HG03025 (cell line): ENCODE measurements around the gene FOXM1.
A peak's percentile ranks its signal among the peaks of the same experiment; 100 is the strongest.

Source experiments
- ATAC-seq: cut with Tn5 transposase; IDR thresholded peaks from one replicate; pipeline ENCODE4 v1.9.1; 2021; ENCODE audit warnings: mild to moderate bottlenecking, moderate library complexity; ENCODE audit not compliant: unreplicated experiment, low FRiP score

FOXM1 gene, protein sequence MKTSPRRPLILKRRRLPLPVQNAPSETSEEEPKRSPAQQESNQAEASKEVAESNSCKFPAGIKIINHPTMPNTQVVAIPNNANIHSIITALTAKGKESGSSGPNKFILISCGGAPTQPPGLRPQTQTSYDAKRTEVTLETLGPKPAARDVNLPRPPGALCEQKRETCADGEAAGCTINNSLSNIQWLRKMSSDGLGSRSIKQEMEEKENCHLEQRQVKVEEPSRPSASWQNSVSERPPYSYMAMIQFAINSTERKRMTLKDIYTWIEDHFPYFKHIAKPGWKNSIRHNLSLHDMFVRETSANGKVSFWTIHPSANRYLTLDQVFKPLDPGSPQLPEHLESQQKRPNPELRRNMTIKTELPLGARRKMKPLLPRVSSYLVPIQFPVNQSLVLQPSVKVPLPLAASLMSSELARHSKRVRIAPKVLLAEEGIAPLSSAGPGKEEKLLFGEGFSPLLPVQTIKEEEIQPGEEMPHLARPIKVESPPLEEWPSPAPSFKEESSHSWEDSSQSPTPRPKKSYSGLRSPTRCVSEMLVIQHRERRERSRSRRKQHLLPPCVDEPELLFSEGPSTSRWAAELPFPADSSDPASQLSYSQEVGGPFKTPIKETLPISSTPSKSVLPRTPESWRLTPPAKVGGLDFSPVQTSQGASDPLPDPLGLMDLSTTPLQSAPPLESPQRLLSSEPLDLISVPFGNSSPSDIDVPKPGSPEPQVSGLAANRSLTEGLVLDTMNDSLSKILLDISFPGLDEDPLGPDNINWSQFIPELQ

DNA sequence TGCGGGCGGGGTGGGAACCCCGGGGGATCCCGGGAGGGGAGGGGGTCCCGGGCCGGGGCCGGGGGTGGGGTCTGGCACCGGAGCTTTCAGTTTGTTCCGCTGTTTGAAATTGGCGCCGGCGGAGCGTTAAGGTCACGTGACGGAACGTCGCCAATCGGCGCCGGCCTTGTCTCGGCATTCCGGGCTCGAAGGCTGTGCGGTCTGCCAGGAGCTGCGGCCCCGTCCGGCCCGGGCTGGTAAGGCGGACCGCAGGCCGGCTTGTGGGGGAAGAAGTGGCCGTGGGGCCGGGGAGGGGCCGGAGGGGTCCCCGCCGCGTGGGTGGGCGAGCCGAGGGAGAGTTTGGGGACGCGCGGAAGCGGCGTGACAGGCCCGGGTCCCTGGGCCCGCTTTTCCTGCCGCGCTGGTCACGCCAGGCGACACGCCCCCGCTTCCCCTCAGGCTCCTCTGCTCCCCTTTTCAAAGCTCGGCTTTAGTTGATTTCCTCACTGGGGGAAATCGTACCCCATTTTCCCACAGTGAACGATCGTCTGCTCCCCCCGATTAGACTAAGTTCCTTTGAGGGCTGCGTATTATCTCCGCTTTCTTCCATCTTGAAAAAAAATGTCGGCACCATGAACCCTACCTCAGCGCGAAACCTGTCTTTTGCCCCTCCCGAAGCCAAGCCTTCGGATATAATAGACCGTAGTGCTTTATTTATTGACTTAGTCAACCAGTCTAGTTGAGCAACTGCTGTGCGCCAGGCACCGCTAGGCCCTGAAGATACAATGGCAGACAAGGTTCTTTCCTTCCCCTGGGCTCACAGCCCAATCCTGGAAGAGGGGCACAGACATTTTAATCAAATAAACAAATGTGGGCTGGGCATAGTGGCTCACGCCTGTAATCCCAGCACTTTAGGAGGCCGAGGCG lies at the start of gene FOXM1, which contains the start of gene RHNO1:
TSS of gene FOXM1 (minus strand) at position 128 of the 906 bp plus-strand sequence. CDS start 2,696 bp downstream, outside the sequence.
TSS of gene RHNO1 (plus strand) at position 177 of the 906 bp plus-strand sequence. CDS start 8,144 bp downstream, outside the sequence.
- peak; percentile 58 for ATAC-seq

DNA sequence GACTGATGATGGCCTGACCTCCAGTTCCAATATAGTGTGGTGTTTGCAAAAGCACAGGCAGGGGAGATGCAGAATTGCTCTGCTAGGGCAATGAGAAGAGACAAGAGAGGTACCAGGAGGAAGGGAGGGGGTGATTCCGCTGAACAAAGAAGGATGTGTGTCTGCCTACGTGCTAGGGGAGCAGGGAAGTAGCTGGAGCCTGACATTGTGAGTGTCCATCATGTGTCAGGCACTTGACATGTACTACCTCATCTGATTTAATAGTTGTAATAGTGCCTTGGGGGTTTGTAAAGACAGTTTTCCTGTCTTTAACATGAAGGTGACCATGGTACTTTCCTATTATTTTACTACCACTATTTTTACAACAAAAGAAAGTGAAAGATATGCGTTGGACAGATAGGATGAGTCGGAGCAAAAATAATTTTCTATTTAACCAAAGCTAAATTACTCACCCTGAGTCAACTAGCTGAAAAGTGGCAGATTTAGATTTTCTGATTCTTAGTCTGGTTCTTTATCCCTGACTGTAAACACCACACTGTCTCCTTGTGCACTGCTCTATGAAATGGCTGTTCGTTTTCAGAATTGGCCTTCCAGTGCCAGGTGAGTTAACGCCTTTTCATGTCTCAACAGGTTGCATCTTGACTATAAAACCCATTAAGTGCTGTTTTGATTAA lies 48.5 kb upstream of the FOXM1 start:
- no peak for ATAC-seq

DNA sequence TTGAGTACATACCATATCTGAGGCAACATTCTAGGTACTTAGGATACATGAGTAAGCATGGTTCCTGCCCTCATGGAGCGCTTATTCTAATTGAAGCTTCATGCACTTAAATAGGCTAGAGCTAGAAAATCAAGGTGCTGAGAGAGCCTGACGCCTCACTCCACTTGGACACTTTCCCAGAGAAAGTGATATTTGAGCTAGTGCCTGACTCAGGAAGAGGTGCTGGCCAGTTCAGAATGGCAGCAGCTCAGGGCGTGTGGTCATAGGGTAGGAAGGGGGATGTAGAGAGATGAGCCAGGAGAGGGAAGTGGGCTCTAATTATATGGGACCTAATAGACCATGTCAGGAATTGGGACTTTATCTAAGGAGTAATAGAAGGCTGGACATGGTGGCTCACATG lies 47.0 kb upstream of the FOXM1 start:
- ATAC-seq, result no peak

DNA sequence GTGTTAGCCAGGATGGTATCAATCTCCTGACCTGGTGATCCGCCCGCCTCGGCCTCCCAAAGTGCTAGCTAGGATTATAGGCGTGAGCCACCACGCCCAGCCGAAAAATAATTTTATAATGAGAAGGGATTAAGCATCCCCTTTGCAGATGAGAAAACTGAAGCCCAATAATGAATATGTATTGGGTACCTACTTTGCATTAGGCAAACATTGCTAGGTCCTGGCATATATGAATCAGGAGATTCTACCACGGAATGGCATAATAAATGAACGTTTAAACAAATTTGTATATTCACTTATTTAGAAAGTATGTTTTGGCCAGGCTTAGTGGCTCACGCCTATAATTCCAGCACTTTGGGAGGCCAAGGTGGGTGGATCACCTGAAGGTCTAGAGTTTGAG lies 46.1 kb upstream of the FOXM1 start:
- no peak for ATAC-seq

DNA sequence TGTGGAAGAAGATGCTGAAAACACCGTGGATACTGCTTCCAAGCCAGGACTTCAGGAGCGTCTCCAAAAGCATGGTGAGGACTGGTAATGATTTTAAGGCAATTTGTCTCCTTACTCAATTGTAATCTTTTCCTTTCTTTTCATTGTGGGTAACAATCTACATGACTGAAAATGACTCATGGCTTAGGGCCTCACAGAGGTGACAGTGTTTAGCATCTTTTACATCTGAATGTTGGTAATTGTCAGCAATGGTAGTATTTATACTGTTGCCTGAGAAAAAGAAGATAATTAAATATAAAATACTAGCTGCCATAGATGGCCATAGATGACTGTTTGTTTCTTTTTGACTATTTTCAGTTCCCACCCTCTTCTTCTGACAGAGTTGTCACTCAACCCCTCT lies 45.4 kb upstream of the FOXM1 start:
- ATAC-seq, result no peak

DNA sequence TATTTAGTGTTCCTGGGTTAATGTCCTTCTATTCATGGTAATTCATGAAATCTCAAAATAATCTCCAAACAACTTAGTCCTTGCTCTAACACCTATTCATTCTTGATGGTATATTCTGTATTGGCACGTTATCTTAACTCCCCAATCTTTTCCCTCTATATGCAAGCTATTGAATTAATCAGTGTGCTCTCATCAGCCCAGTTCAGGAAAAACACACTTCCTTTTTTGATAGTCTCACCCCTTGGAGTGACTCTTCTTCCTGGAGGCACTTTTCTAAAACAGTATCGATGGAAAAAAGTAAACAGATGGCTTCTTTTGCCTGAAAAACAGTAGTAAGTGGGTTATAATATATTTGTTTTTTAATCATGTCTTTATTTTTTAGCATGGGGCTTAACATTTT lies 42.3 kb upstream of the FOXM1 start:
- no peak for ATAC-seq

DNA sequence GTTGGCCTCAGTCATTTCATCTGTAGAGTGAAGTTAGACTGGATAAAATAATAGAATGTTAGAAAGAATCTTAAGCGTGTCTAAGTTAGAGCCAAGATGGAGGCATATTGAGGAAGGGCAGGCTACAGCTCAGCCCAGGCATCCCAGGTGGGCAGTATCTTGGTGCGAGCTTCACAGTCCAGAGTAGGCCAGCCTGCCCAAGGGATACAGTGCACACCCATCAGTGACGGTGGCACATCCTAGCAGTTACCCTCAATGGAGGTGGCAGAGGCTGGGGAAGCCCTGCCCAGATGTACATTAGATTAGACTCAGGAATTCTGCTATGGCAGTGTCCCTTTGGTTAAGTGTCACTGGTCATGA lies 35.2 kb upstream of the FOXM1 start:
- no peak for ATAC-seq

DNA sequence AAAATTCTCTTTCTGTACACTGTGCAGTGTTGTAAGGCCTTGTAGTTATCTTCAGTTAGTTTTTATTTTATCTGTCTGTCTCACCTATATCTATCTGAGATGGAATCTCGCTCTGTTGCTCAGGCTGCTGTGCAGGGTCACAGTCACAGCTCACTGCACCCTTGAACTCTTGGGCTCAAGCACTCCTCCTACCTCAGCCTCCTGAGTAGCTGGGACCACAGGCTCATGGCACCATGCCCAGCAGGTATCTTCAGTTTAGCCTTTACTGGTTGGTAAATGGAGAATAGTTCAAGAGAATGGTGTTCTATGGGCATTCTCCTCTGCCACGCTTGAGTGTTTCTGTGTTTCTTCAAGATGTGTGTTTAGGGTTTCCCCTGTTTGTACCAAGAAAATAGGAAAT lies 27.3 kb upstream of the FOXM1 start:
- no peak for ATAC-seq

DNA sequence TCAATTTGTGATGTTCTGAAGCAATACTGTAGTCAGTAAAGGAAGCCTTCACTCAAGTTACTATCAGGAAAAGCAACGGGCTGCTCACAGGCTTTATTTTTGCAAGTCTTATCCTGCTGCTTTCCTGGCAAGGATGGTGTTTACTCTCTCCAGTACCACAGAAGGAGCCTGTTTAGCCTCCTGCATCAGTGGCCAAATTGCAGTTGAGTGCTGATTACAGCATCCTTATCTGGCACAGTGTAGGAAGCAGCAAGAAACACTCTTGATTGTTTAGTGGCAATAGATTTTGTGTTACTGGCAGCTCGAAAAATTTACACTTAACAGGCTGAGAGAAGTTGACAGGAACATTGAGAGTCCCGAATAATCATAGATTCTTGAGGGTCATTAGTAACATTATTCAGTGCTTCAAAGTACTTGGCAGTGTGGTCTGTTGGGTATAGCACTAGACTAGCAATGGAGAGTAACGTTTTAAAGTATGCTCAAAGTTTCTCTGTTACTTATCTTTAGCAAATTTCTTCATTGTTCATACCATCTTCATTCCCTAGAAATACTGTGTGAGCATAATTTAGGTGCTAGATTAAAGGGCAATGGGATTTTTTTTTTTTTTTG lies 25.4 kb upstream of the FOXM1 start:
- ATAC-seq, result no peak

DNA sequence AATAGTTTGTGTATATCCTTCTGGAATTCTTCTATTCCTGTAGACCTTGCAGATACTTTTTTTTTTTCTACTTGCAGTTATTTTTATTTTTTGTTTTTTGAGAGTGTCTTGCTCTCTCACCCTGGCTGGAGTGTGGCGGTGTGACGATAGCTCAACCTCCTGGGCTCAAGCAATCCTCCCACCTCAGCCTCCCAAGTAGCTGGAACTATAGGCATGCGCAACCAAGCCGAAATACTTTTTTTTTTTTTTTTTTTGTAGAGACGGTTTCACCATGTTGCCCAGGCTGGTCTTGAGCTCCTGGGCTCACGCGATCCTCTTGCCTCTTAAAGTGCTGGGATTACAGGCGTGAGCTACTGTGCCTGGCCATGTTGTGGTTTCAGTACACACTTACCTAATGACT lies 23.7 kb upstream of the FOXM1 start:
- no peak for ATAC-seq

DNA sequence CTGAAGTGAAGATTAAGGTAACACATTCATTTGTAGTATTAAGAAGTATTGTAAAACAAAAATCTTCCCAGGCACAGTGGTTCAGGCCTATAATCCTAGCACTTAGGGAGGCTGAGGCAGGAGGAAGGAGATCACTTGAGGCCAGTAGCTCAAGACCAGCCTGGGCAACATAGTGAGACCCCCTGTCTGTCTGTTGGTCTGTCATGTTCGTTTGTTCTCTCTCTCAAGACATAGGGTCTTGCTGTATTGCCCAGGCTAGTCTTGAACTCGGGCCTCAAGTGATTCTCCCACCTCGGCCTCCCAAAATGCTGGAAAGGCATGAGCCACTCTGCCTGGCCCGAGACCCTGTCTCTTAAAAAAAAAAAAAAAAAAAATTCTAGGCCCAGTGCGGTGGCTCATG lies 20.4 kb upstream of the FOXM1 start:
- ATAC-seq, result no peak

DNA sequence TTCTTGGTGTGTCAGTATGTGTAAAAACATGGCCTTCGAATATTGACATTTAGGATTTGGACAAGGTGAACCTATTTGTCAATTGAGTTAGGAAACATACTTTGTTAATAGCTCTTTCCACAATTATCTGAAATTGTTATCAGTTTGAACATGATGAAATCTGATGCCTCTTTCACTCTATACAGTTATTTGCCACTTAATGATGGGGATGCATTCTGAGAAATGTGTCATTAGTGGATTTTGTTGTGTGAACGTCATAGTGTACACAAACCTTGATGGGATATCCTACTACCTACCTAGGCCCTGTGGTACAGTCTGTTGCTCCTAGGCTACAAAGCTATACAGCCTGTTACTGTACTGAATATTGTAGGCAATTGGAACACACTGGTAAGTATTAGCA lies 18.5 kb upstream of the FOXM1 start:
- no peak for ATAC-seq

DNA sequence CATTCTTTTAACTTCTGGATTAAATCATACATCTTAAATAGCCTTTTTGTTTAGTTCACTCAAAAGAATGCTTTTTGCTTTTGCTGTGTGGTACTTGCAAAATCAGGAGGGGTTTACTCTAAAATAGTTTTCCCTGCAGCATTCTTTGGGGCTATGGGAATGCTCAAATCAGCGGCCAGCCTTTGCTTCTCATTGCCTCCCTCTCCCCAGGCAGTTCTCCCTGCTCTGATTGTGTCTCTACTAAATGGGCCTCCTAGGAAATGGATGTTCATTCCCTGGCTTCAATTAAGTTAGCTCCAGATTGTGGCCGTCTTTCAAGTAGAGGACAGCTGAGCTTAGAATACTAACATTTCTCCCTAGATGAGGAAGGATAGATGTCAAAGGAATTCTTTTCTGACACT lies 18.1 kb upstream of the FOXM1 start:
- no peak for ATAC-seq

DNA sequence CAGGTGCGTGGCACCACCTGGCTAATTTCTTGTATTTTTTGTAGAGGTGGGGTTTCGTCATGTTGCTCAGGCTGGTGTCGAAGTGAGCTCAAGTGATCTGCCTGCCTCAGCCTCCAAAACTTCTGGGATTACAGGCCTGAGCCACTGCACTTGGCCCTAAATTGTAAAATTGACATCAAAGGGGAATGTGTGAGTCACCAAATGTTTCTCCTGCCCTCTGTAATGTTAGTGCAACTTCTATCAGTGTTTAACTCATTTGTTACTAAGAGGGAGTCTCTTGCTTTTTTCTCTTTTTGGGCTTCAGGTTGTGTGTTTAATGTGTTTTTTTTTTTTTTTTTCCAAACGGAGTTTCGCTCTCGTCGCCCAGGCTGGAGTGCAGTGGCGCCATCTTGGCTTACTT lies 16.0 kb upstream of the FOXM1 start:
- no peak for ATAC-seq

DNA sequence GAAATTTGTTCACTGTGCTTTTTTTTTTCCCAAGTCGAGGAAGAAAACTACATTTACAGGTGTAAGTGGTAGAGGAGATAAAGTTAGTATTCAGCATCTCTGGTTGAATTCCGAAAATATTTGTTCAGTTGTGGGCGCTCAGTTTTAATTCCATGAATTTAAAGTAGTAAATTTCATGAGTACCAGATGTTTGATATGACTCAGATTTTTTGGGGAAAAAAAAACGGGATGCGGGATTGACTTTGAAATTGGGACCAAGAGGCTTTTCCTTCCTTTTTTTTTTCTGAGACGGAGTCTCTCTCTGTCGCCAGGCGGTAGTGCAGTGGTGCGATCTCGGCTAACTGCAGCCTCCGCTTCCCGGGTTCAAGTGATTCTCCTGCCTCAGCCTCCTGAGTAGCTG lies 15.3 kb upstream of the FOXM1 start:
- ATAC-seq, result no peak

DNA sequence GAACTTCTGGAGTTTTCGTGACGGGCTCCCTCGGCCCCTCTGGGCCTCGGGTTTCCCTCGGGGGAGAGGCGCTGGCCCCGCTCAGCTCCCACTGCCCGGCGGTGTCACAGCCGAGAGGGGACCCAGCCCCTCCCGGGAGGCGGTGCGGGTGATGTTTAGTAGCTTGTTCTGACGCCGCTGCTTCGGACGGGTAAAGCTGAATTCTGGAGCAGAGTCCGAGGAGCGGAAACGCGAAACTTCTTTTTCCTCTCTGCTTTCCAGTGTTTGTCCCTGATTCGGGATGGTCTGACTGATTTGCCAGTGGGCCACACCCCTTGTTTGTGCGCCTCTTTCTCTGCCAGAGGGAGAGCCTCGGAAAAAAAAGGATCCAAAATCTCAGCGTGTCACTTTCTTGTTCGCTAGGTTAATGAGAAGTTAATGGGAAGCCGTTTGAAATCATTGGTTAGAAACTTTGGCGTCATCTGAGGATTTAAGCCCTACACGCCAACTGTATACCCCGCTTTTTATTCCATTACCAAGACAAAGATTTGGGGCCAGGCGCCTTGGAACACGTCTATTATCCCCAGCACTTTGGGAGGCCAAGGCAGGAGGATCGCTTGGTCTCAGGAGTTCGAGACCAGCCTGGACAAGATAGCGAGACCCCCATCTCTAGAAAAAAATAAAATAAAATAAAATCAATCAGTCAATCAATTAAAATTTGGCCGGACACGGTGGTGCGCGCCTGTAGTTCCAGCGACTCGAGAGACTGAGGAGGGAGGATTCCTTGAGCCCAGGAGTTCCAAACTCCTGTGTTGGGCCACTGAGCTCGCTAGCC lies 14.5 kb upstream of the FOXM1 start:
- ATAC-seq, result peak; percentile 11

DNA sequence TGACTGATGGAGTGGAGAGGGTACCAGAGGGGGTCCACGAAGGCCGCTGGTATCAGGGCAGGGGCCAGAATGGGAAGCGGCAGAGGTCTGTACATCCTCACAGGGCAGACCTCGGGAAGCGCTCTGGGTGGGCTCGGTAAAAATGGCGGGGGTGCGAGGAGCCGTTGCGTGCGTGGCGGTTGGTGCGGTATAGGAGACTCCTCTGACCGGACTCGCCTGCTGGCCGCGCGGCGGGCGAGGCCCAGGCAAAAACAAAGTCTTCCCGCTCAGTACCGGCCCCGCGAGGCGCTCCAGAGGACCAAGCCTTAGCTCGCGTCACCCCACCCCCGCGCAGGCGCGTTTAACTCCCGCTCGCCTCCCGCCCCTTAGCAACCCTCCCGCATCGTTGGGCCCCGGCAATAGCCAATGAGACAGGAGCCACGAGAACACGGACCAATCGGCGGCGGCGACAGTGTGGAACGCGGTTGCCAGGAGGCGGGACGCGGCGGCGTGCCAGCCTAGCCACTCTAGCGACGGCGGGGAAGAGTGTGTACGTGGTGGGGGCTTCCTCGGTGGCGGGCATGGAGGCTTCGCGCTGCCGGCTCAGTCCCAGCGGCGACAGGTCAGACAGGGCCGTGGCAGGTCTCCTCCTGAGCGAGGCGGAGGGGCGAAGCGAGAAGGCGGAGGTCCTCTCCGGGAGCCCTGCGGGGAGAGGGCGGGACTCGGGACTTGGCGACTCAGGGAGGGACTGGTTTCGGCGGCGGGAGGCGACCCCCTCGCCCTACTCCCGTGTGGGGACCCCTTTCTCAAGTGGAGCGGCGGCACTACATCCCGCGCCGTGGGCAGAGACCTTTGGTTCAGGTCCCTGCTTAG lies 13.6 kb upstream of the FOXM1 start, which contains the start of gene TULP3:
TSS of gene TULP3 (plus strand) at position 504 of the 852 bp plus-strand sequence. CDS start at position 561, 57 bp downstream.
- peak; percentile 94 for ATAC-seq

DNA sequence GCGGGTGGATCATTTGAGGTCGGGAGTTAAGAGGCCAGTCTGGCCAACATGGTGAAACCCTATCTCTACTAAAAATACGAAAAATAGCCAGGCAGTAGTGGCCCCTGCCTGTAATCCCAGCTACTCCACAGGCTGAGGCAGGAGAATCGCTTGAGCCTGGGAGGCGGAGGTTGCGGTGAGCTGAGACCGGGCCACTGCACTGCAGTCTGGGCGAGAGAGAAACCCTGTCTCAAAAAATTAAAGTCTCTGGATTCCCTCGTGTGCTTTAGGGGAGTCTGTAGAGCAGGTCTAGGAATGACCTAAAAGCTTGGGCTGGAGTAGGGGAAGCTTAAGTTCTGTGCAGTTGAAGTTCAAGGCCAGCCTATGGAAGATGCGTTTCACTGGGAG lies 13.0 kb upstream of the FOXM1 start:
- no peak for ATAC-seq
